GM18951 (cell line): ENCODE data around the gene MYH10.

Experiments
- POLR2A ChIP-seq: IDR thresholded peaks from 4 replicates; pipeline ENCODE4 v1.6.1; 2011; ENCODE audit warnings: mild to moderate bottlenecking; ENCODE audit not compliant: insufficient read length, insufficient read depth; ENCODE audit errors: extremely low read depth
- in situ Hi-C: fragments of 300-500 bp; cut with MboI; formaldehyde crosslinking; loops from one replicate; pipeline ENCODE4 v1.12.0; 2022; ENCODE audit warnings: low sequenced_read_pairs, mixed read lengths, inconsistent platforms; ENCODE audit not compliant: unreplicated experiment

Gene MYH10

DNA sequence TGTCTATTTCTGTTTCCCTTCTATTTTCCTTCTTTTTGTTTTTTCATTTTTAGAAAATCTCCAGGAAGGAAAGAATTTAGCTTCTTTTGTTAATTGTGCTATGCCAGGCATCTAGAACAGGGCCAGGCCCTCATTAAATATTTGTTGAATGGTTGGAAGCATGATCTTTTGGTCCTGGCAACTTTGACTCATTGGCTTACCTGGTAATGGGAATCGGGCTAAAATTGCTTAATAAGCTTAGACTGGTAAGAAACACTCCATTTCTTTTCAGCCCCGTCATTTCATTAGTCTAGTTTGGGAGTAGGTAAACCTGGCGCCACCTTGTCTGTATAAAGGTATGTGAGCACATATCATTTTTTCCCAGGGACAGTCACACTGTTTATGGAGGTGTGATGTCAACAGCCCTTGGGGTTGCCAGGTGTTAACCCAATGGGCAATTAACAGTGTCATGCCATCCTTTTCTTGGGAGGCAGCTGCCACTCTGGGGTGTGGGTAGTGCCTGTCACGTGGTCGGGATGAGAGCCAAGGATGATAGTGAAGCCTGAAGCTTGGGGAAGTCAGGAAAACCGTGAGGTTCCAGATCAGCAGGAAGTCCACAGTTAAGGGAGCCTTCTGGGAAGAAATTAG is 204.3 kb downstream of the MYH10 start:
- in situ Hi-C loops, result no loop called here
- no peak for TF ChIP-seq POLR2A
